DOHH2 (cell line): Measurements from ENCODE around the gene COG6.

ENCODE experiments used
- H3F3A ChIP-seq: fragments of 200-600 bp; sonication (generic), shearing (Covaris generic); 2 replicates; pipeline ENCODE4 v1.6.0; 2016; ENCODE audit warnings: antibody characterized with exemption, mild to moderate bottlenecking; ENCODE audit not compliant: control insufficient read depth, insufficient read depth
- H3K27ac ChIP-seq: fragments of 200-600 bp; sonication (generic); 2 replicates; pipeline ENCODE4 v1.5.1; 2014; ENCODE audit warnings: low read depth, mild to moderate bottlenecking, low read length, moderate library complexity
- H3K27me3 ChIP-seq: fragments of 200-600 bp; sonication (generic); 2 replicates; pipeline ENCODE4 v1.6.1; 2014; ENCODE audit warnings: mild to moderate bottlenecking, low read length, mixed read lengths; ENCODE audit not compliant: control insufficient read depth
- H3K36me3 ChIP-seq: fragments of 200-600 bp; sonication (generic); 2 replicates; pipeline ENCODE4 v1.6.1; 2014; ENCODE audit warnings: mild to moderate bottlenecking, low read length, moderate library complexity, mixed read lengths; ENCODE audit not compliant: control insufficient read depth
- H3K4me1 ChIP-seq: fragments of 200-600 bp; sonication (generic); 2 replicates; pipeline ENCODE4 v1.6.1; 2014; ENCODE audit warnings: mild to moderate bottlenecking, low read length, mixed read lengths; ENCODE audit not compliant: control insufficient read depth
- H3K4me2 ChIP-seq: fragments of 200-600 bp; sonication (generic); 2 replicates; pipeline ENCODE4 v1.6.0; 2014; ENCODE audit warnings: mild to moderate bottlenecking, low read length, moderate library complexity
- H3K4me3 ChIP-seq: fragments of 200-600 bp; sonication (generic); 2 replicates; pipeline ENCODE4 v1.5.1; 2014; ENCODE audit warnings: mild to moderate bottlenecking, low read length, mixed read lengths
- H3K79me2 ChIP-seq: fragments of 200-600 bp; sonication (generic); 2 replicates; pipeline ENCODE4 v1.6.1; 2014; ENCODE audit warnings: mild to moderate bottlenecking, low read length, mixed read lengths; ENCODE audit not compliant: control insufficient read depth
- H3K9me2 ChIP-seq: fragments of 200-600 bp; sonication (generic); replicated peaks from 2 replicates; pipeline ENCODE4 v1.6.1; 2014; ENCODE audit warnings: mild to moderate bottlenecking, low read length, mixed read lengths; ENCODE audit not compliant: control insufficient read depth
- H3K9me3 ChIP-seq: fragments of 200-600 bp; sonication (generic); 2 replicates; pipeline ENCODE4 v1.6.1; 2014; ENCODE audit warnings: antibody characterized with exemption, low read length, mixed read lengths; ENCODE audit not compliant: control insufficient read depth, insufficient read depth
- H4K20me1 ChIP-seq: fragments of 200-600 bp; sonication (generic); 2 replicates; pipeline ENCODE4 v1.6.0; 2014; ENCODE audit warnings: low read depth, mild to moderate bottlenecking, antibody characterized with exemption, low read length, moderate library complexity; ENCODE audit not compliant: control insufficient read depth, insufficient read depth
- CTCF ChIP-seq: fragments of 200-600 bp; sonication (generic); IDR thresholded peaks from one replicate; pipeline ENCODE4 v1.5.1; 2014; ENCODE audit warnings: antibody characterized with exemption, mild to moderate bottlenecking, low read depth, low read length; ENCODE audit not compliant: poor library complexity, severe bottlenecking
- EZH2phosphoT487 ChIP-seq: fragments of 200-600 bp; sonication (generic); IDR thresholded peaks from 2 replicates; pipeline ENCODE4 v1.6.1; 2017; ENCODE audit warnings: borderline replicate concordance, mild to moderate bottlenecking, antibody characterized with exemption, low read length, moderate library complexity, mixed read lengths

The COG6 gene

GRCh38 chr13:39779337-39780265 is 124.1 kb downstream of the COG6 start:
- no peak overlapping the region for H3K4me3 ChIP-seq
- no peak overlapping the region for H3K27ac ChIP-seq
- no peaks in the 10 kb centered on the region for H4K20me1 ChIP-seq
- no peaks in the 10 kb centered on the region for H3F3A ChIP-seq
- no peaks in the 10 kb centered on the region for H3K27me3 ChIP-seq
- peaks cover 17% of the 10 kb centered on the region for H3K4me1 ChIP-seq
- H3K4me2 ChIP-seq: peak overlapping the region; percentile 37
- H3K9me3 ChIP-seq: no peaks in the 10 kb centered on the region
- no peaks in the 10 kb centered on the region for H3K79me2 ChIP-seq
- TF ChIP-seq CTCF (no peak), EZH2phosphoT487 (no peak)
- no peaks in the 10 kb centered on the region for H3K9me2 ChIP-seq
- no peaks in the 10 kb centered on the region for H3K36me3 ChIP-seq

- no peak for TF ChIP-seq CTCF
- TF ChIP-seq EZH2phosphoT487: no peak
- Histone ChIP-seq H3K27ac (no peak overlapping the region), H3K4me3 (no peak overlapping the region), H3F3A (no peaks in the 10 kb centered on the region), H4K20me1 (no peaks in the 10 kb centered on the region), H3K27me3 (no peaks in the 10 kb centered on the region), H3K9me3 (no peaks in the 10 kb centered on the region), H3K9me2 (no peaks in the 10 kb centered on the region), H3K79me2 (no peaks in the 10 kb centered on the region), H3K4me2 (no peak overlapping the region), H3K36me3 (no peaks in the 10 kb centered on the region), H3K4me1 (peaks cover 17% of the 10 kb centered on the region)
These were observed 125.2 kb downstream of the COG6 start for GRCh38 chr13:39780711-39781110.

- TF ChIP-seq EZH2phosphoT487 (no peak), CTCF (no peak)
- Histone ChIP-seq H3K9me3 (no peaks in the 10 kb centered on the region), H3K4me1 (peaks cover 17% of the 10 kb centered on the region), H3K27ac (no peak overlapping the region), H3K36me3 (no peaks in the 10 kb centered on the region), H3K27me3 (no peaks in the 10 kb centered on the region), H4K20me1 (no peaks in the 10 kb centered on the region), H3K79me2 (no peaks in the 10 kb centered on the region), H3K9me2 (no peaks in the 10 kb centered on the region), H3K4me3 (no peak overlapping the region), H3K4me2 (no peak overlapping the region), H3F3A (no peaks in the 10 kb centered on the region)
These were observed 125.9 kb downstream of the COG6 start for GRCh38 chr13:39781381-39781780.
